NCI-H2081 treated with DMSO at 0.1 percent for 48 hours (cell line): ENCODE results near the gene KCNMB2.
A peak's percentile ranks its signal among the peaks of the same experiment; 100 is the strongest.
"Not testable (repeated sequence)": the region's sequence is repeated elsewhere in the genome, so short reads cannot be mapped to it uniquely, and the experiment has no call there.

Experiments used
- DNase-seq: peaks from one replicate; lab custom pipeline; 2025; lab: John Stamatoyannopoulos, UW

Gene KCNMB2

GRCh38 chr3:178703268-178703975, 167.2 kb downstream of the KCNMB2 start:
- DNase-seq = no peak

GRCh38 chr3:178705925-178706324, 169.7 kb downstream of the KCNMB2 start:
- no peak for DNase-seq

GRCh38 chr3:178706411-178706810, 170.2 kb downstream of the KCNMB2 start:
- no peak for DNase-seq

GRCh38 chr3:178707311-178708031, 171.2 kb downstream of the KCNMB2 start:
- DNase-seq = no peak

GRCh38 chr3:178709051-178709450, 172.8 kb downstream of the KCNMB2 start:
- no peak for DNase-seq

- DNase-seq = no peak
Observed at GRCh38 chr3:178711753-178712152, 175.5 kb downstream of the KCNMB2 start.

GRCh38 chr3:178712247-178712646, 176.0 kb downstream of the KCNMB2 start:
- peak; percentile 38 for DNase-seq

- DNase-seq = no peak
Observed at GRCh38 chr3:178714925-178715832, 178.9 kb downstream of the KCNMB2 start.

- no peak for DNase-seq
Observed at GRCh38 chr3:178718995-178719635, 182.9 kb downstream of the KCNMB2 start.

- no peak for DNase-seq
Observed at GRCh38 chr3:178732824-178733223, 196.6 kb downstream of the KCNMB2 start.

- DNase-seq = no peak
Observed at GRCh38 chr3:178735032-178735674, 198.9 kb downstream of the KCNMB2 start.

GRCh38 chr3:178736300-178736699, 200.1 kb downstream of the KCNMB2 start:
- DNase-seq = no peak

GRCh38 chr3:178739720-178740119, 203.5 kb downstream of the KCNMB2 start:
- DNase-seq = no peak

- DNase-seq = no peak
Observed at GRCh38 chr3:178741020-178741419, 204.8 kb downstream of the KCNMB2 start.

- no peak for DNase-seq
Observed at GRCh38 chr3:178743297-178743696, 207.1 kb downstream of the KCNMB2 start.

- DNase-seq = not testable (repeated sequence)
Observed at GRCh38 chr3:178745861-178746655, 209.8 kb downstream of the KCNMB2 start.

- DNase-seq = no peak
Observed at GRCh38 chr3:178748874-178749273, 212.6 kb downstream of the KCNMB2 start.

- DNase-seq = no peak
Observed at GRCh38 chr3:178749471-178749870, 213.2 kb downstream of the KCNMB2 start.

- DNase-seq = no peak
Observed at GRCh38 chr3:178750639-178751300, 214.5 kb downstream of the KCNMB2 start.

GRCh38 chr3:178752843-178753242, 216.6 kb downstream of the KCNMB2 start:
- no peak for DNase-seq
